Mesothelial cell of epicardium (in vitro differentiated cells): ENCODE measurements around the gene KLF2. TPM values are rescaled to one million over a fixed set of nuclear protein-coding genes. Genes with fewer than 3 reads are reported as not detected.

Experiments used
- DNase-seq, 2 experiments: peaks; one replicate each; pipeline ENCODE4 v3.0.0; 2021; ENCODE audit warnings: low spot score in 2 of 2; ENCODE audit not compliant: unreplicated experiment in 2 of 2
- H3K27ac Mint-ChIP-seq: 2 replicates; pipeline ENCODE4 v1.8.0; 2021; ENCODE audit warnings: mixed read lengths
- H3K27me3 Mint-ChIP-seq: 2 replicates; pipeline ENCODE4 v1.8.0; 2021; ENCODE audit warnings: low read depth, mixed read lengths
- H3K36me3 Mint-ChIP-seq: 2 replicates; pipeline ENCODE4 v1.8.0; 2021; ENCODE audit warnings: mixed read lengths
- H3K4me1 Mint-ChIP-seq: 2 replicates; pipeline ENCODE4 v1.8.0; 2021; ENCODE audit warnings: mixed read lengths
- H3K4me3 Mint-ChIP-seq: 2 replicates; pipeline ENCODE4 v1.8.0; 2021; ENCODE audit warnings: mild to moderate bottlenecking, moderate library complexity, mixed read lengths
- H3K9me3 Mint-ChIP-seq: 2 replicates; pipeline ENCODE4 v1.8.0; 2021; ENCODE audit warnings: mixed read lengths
- total RNA-seq: library from RNA; stranded (reverse); gene quantifications from 3 replicates; pipeline ENCODE4 v1.2.1, GENCODE V29; 2021
- TF ChIP-seq, protein P1 (sequence below): fragments of 200-600 bp; sonication (generic); IDR thresholded peaks from one replicate; pipeline ENCODE4 v1.5.0; 2021; ENCODE audit warnings: antibody characterized with exemption; ENCODE audit not compliant: unreplicated experiment

KLF2 gene
- total RNA-seq, 1 donor from 2014 or later = 12.3 TPM

DNA sequence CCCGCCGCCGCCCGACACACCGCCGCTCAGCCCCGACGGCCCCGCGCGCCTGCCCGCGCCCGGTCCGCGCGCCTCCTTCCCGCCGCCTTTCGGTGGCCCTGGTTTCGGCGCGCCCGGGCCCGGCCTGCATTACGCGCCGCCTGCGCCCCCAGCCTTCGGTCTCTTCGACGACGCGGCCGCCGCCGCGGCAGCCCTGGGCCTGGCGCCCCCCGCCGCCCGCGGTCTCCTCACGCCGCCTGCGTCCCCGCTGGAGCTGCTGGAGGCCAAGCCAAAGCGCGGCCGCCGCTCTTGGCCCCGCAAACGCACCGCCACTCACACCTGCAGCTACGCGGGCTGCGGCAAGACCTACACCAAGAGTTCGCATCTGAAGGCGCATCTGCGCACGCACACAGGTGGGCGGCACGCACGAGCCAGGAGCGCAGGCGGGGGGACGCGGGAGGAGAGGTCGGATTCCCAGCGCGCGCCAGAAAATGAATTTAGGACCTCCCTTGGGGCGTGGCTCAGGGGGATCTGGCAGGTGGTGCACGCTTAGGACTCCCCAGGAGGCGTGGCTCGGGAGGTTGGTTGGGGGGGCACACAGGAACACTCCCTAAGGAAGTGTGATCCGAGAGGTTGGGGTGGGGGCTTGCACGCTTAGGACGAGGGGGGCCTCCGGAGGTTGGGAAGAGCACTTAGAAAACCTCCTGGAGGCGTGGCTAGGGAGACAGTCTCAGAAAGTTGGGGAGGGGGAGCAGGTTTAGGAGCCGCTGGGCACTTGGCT is 1.2 kb downstream of the KLF2 start:
- DNase-seq = peak in 1 of 2 experiments; percentile 70
- TF ChIP-seq, protein P1, sequence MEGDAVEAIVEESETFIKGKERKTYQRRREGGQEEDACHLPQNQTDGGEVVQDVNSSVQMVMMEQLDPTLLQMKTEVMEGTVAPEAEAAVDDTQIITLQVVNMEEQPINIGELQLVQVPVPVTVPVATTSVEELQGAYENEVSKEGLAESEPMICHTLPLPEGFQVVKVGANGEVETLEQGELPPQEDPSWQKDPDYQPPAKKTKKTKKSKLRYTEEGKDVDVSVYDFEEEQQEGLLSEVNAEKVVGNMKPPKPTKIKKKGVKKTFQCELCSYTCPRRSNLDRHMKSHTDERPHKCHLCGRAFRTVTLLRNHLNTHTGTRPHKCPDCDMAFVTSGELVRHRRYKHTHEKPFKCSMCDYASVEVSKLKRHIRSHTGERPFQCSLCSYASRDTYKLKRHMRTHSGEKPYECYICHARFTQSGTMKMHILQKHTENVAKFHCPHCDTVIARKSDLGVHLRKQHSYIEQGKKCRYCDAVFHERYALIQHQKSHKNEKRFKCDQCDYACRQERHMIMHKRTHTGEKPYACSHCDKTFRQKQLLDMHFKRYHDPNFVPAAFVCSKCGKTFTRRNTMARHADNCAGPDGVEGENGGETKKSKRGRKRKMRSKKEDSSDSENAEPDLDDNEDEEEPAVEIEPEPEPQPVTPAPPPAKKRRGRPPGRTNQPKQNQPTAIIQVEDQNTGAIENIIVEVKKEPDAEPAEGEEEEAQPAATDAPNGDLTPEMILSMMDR = no peak
- peak overlapping the region; percentile 69 for H3K4me3 Mint-ChIP-seq
- H3K27me3 Mint-ChIP-seq = peaks cover 84% of the 10 kb centered on the region
- H3K27ac Mint-ChIP-seq = peak overlapping the region; percentile 12
- H3K9me3 Mint-ChIP-seq = no peaks in the 10 kb centered on the region
- no peaks in the 10 kb centered on the region for H3K36me3 Mint-ChIP-seq
- H3K4me1 Mint-ChIP-seq = peaks cover 11% of the 10 kb centered on the region

DNA sequence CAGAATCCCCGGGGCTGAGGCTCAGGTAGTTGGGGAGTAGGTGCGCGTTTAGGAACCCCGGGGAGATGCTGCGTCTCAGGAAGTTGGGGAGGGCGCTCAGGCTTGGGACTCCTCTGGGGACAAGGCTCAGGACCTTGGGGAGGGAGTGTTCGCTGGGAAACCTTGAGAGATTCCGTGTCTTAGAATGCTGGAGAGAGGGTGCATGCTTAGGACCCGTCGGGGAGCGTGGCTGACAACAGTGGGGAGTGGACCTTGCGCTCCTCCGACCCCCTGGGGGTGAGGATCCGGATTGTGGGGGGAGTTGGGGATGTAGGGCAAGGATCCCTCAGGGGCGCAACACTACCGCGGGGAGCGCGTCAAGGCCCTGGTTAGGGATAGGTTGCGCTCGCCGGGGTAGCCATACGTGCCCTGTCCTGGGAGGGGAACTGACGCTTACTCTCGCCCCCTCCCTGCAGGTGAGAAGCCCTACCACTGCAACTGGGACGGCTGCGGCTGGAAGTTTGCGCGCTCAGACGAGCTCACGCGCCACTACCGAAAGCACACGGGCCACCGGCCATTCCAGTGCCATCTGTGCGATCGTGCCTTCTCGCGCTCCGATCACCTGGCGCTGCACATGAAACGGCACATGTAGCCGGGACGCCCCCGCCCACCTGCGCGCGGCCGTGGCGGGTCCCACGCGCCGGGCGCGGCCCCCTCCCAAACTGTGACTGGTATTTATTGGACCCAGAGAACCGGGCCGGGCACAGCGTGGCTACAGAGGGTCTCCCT is 2.0 kb downstream of the KLF2 start:
- Mint-ChIP-seq H3K4me1 (peaks cover 11% of the 10 kb centered on the region), H3K27ac (no peak overlapping the region), H3K9me3 (no peaks in the 10 kb centered on the region), H3K27me3 (peaks cover 82% of the 10 kb centered on the region), H3K4me3 (peak overlapping the region; percentile 69), H3K36me3 (no peaks in the 10 kb centered on the region)
- no peak for DNase-seq
- TF ChIP-seq, protein P1 = no peak

- TF ChIP-seq, protein P1 = no peak
- peaks cover 82% of the 10 kb centered on the region for H3K27me3 Mint-ChIP-seq
- H3K4me1 Mint-ChIP-seq = peaks cover 11% of the 10 kb centered on the region
- H3K36me3 Mint-ChIP-seq = no peaks in the 10 kb centered on the region
- no peak overlapping the region for H3K4me3 Mint-ChIP-seq
- no peak overlapping the region for H3K27ac Mint-ChIP-seq
- no peaks in the 10 kb centered on the region for H3K9me3 Mint-ChIP-seq
- DNase-seq = no peak
These were observed 2.5 kb downstream of the KLF2 start for GRCh38 chr19:16327169-16327475.

- TF ChIP-seq, protein P1 = no peak
- Mint-ChIP-seq H3K27ac (no peak overlapping the region), H3K4me1 (peaks cover 11% of the 10 kb centered on the region), H3K9me3 (no peaks in the 10 kb centered on the region), H3K4me3 (no peak overlapping the region), H3K36me3 (no peaks in the 10 kb centered on the region), H3K27me3 (peaks cover 79% of the 10 kb centered on the region)
- DNase-seq = no peak
These were observed 2.9 kb downstream of the KLF2 start for GRCh38 chr19:16327501-16327900.

GRCh38 chr19:16327911-16328823 is 3.5 kb downstream of the KLF2 start:
- no peaks in the 10 kb centered on the region for H3K9me3 Mint-ChIP-seq
- H3K4me3 Mint-ChIP-seq = no peak overlapping the region
- DNase-seq = no peak
- no peaks in the 10 kb centered on the region for H3K36me3 Mint-ChIP-seq
- TF ChIP-seq, protein P1 = no peak
- H3K27ac Mint-ChIP-seq = no peak overlapping the region
- peaks cover 11% of the 10 kb centered on the region for H3K4me1 Mint-ChIP-seq
- peaks cover 72% of the 10 kb centered on the region for H3K27me3 Mint-ChIP-seq
